OCI-LY1 (cell line): Measurements from ENCODE around the gene GPLD1.
"Not testable (repeated sequence)": the region's sequence is repeated elsewhere in the genome, so short reads cannot be mapped to it uniquely, and the experiment has no call there.

Experiments
- H2AFZ ChIP-seq: fragments of 200-600 bp; sonication (generic), shearing (Covaris generic); 2 replicates; pipeline ENCODE4 v1.6.0; 2014; ENCODE audit warnings: antibody characterized with exemption, mild to moderate bottlenecking, low read length
- H3F3A ChIP-seq: fragments of 200-600 bp; sonication (generic), shearing (Covaris generic); 2 replicates; pipeline ENCODE4 v1.6.0; 2014; ENCODE audit warnings: mild to moderate bottlenecking, antibody characterized with exemption, low read length, moderate library complexity; ENCODE audit not compliant: insufficient read depth
- H3K27ac ChIP-seq: fragments of 200-600 bp; sonication (generic); 2 replicates; pipeline ENCODE4 v1.5.1; 2014; ENCODE audit warnings: low read length, mixed run types, mild to moderate bottlenecking, low read depth; ENCODE audit not compliant: poor library complexity, severe bottlenecking
- H3K27me3 ChIP-seq: fragments of 200-600 bp; sonication (generic); 2 replicates; pipeline ENCODE4 v1.6.0; 2014; ENCODE audit warnings: antibody characterized with exemption, mild to moderate bottlenecking, low read length, moderate library complexity; ENCODE audit not compliant: insufficient read depth
- H3K36me3 ChIP-seq: fragments of 200-600 bp; sonication (generic); 2 replicates; pipeline ENCODE4 v1.6.1; 2014; ENCODE audit warnings: mild to moderate bottlenecking, antibody characterized with exemption, low read length, moderate library complexity, mixed read lengths; ENCODE audit not compliant: insufficient read depth
- H3K4me1 ChIP-seq: fragments of 200-600 bp; sonication (generic); 2 replicates; pipeline ENCODE4 v1.5.1; 2014; ENCODE audit warnings: mild to moderate bottlenecking, low read length, moderate library complexity; ENCODE audit not compliant: insufficient read depth, severe bottlenecking
- H3K4me2 ChIP-seq: fragments of 200-600 bp; sonication (generic), shearing (Covaris generic); 2 replicates; pipeline ENCODE4 v1.6.1; 2014; ENCODE audit warnings: low read length
- H3K4me3 ChIP-seq: fragments of 200-600 bp; sonication (generic); 2 replicates; pipeline ENCODE4 v1.5.1; 2014; ENCODE audit warnings: low read length, low read depth, mild to moderate bottlenecking, mixed read lengths; ENCODE audit not compliant: poor library complexity, severe bottlenecking
- H3K79me2 ChIP-seq: fragments of 200-600 bp; shearing (Covaris generic); 2 replicates; pipeline ENCODE4 v1.6.1; 2016; ENCODE audit warnings: mixed run types, low read length, mixed read lengths; ENCODE audit not compliant: insufficient read depth
- H3K9ac ChIP-seq: fragments of 200-600 bp; sonication (generic), shearing (Covaris generic); 2 replicates; pipeline ENCODE4 v1.6.1; 2014; ENCODE audit warnings: mild to moderate bottlenecking, low read length, mixed read lengths
- H3K9me2 ChIP-seq: fragments of 200-600 bp; sonication (generic), shearing (Covaris generic); 2 replicates; pipeline ENCODE4 v1.6.1; 2014; ENCODE audit warnings: low read depth, mild to moderate bottlenecking, low read length, mixed read lengths
- H3K9me3 ChIP-seq: fragments of 200-600 bp; shearing (Covaris generic); 2 replicates; pipeline ENCODE4 v1.6.1; 2014; ENCODE audit warnings: low read length, mixed read lengths
- H4K20me1 ChIP-seq: fragments of 200-600 bp; sonication (generic), shearing (Covaris generic); 2 replicates; pipeline ENCODE4 v1.6.0; 2016; ENCODE audit warnings: mild to moderate bottlenecking, low read length; ENCODE audit not compliant: insufficient read depth
- CTCF ChIP-seq: fragments of 200-600 bp; sonication (generic), shearing (Covaris generic); IDR thresholded peaks from 2 replicates; pipeline ENCODE4 v1.5.1; 2017; ENCODE audit warnings: mild to moderate bottlenecking, antibody characterized with exemption, low read length, moderate library complexity, mixed read lengths
- EZH2 ChIP-seq: fragments of 200-600 bp; sonication (generic), shearing (Covaris generic); IDR thresholded peaks from 2 replicates; pipeline ENCODE4 v1.8.0; 2017; ENCODE audit warnings: borderline replicate concordance, mixed run types, mild to moderate bottlenecking, antibody characterized with exemption, low read length, moderate library complexity, mixed read lengths

GPLD1 gene

DNA sequence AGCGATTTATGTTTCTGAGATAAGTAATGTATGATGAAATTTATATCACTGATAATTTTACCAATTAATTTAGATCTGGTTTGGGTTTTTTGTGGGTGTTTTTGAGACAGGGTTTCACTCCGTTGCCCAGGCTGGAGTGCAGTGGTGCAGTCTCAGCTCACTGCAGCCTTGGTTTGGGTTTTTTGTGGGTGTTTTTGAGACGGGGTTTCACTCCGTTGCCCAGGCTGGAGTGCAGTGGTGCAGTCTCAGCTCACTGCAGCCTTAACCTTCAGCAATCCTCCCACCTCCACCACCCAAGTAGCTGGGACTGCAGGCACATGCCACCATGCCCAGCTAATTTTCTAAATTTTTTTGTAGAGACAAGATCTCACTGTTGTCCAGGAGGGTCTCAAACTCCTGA lies 73.6 kb downstream of the GPLD1 start:
- H3K27me3 ChIP-seq, result no peaks in the 10 kb centered on the region
- 0 out of 2 replicates have a peak, but pooled peaks cover 4% of the 10 kb centered on the region for H3F3A ChIP-seq
- H3K36me3 ChIP-seq, result peaks cover 88% of the 10 kb centered on the region
- H3K27ac ChIP-seq, result no peak overlapping the region
- H2AFZ ChIP-seq, result no peak overlapping the region
- no peak overlapping the region for H3K4me2 ChIP-seq
- H3K79me2 ChIP-seq, result no peaks in the 10 kb centered on the region
- TF ChIP-seq EZH2 (no peak), CTCF (no peak)
- no peak overlapping the region for H3K4me3 ChIP-seq
- H3K9me2 ChIP-seq, result no peaks in the 10 kb centered on the region
- H3K9ac ChIP-seq, result no peak overlapping the region
- H3K4me1 ChIP-seq, result peaks cover 6% of the 10 kb centered on the region
- no peaks in the 10 kb centered on the region for H4K20me1 ChIP-seq
- H3K9me3 ChIP-seq, result no peaks in the 10 kb centered on the region

DNA sequence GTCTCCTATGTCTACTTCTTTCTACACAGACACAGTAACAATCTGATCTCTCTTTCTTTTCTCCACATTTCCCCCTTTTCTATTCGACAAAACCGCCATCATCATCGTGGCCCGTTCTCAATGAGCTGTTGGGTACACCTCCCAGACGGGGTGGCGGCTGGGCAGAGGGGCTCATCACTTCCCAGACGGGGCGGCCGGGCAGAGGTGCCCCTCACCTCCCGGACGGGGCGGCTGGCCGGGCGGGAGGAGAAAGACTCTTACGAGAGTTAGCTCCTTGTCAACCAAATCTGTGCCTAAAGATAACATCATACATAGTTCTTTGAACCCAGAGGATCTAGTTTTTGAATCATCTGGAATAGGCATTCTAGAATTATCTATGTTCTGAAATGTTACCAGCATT lies 74.8 kb downstream of the GPLD1 start:
- not testable (repeated sequence) for H3K27me3 ChIP-seq, H4K20me1 ChIP-seq
- peaks cover 88% of the 10 kb centered on the region for H3K36me3 ChIP-seq

DNA sequence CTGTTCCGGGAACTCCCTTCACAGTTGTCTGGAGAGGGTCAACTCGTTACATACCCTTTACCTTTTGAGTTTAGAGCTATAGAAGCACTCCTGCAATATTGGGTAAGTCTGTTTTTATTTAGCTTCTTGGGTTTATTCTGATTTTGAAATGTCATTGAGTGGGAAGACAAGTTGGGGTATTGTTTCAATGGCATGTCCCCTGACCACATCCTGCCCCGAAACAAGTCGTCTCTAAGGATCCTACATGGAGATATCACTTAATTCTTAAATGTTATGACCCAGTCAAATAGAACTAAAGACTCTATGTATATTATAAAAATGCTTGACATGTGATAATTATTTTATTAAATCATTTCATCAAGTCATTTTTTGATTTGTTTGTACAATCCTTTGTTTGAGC lies 77.1 kb downstream of the GPLD1 start:
- no peaks in the 10 kb centered on the region for H4K20me1 ChIP-seq
- H3K9ac ChIP-seq, result no peak overlapping the region
- H2AFZ ChIP-seq, result no peak overlapping the region
- H3K27ac ChIP-seq, result no peak overlapping the region
- H3K4me2 ChIP-seq, result no peak overlapping the region
- H3K79me2 ChIP-seq, result no peaks in the 10 kb centered on the region
- H3K9me2 ChIP-seq, result no peaks in the 10 kb centered on the region
- H3K4me3 ChIP-seq, result no peak overlapping the region
- no peaks in the 10 kb centered on the region for H3K27me3 ChIP-seq
- H3F3A ChIP-seq, result 0 out of 2 replicates have a peak, but pooled peaks cover 4% of the 10 kb centered on the region
- TF ChIP-seq CTCF (no peak), EZH2 (no peak)
- H3K36me3 ChIP-seq, result peaks cover 91% of the 10 kb centered on the region
- peaks cover 6% of the 10 kb centered on the region for H3K4me1 ChIP-seq
- no peaks in the 10 kb centered on the region for H3K9me3 ChIP-seq

More for the DNA sequence above, 74.8 kb downstream of the GPLD1 start:
- not testable (repeated sequence) for H3K9me2 ChIP-seq, H3F3A ChIP-seq, H3K9me3 ChIP-seq, H3K9ac ChIP-seq, H3K4me2 ChIP-seq, H3K27ac ChIP-seq, H3K79me2 ChIP-seq, H3K4me1 ChIP-seq, H2AFZ ChIP-seq, H3K4me3 ChIP-seq

GRCh38 chr6:24410622-24411021 lies 78.8 kb downstream of the GPLD1 start:
- no peak for TF ChIP-seq CTCF
- no peak for TF ChIP-seq EZH2
- H3K4me2 ChIP-seq, result no peak overlapping the region
- no peaks in the 10 kb centered on the region for H3K9me3 ChIP-seq
- no peaks in the 10 kb centered on the region for H3K79me2 ChIP-seq
- H3K27ac ChIP-seq, result no peak overlapping the region
- H3K4me3 ChIP-seq, result no peak overlapping the region
- peaks cover 1% of the 10 kb centered on the region for H3K4me1 ChIP-seq
- H3K36me3 ChIP-seq, result peaks cover 87% of the 10 kb centered on the region
- H3K9ac ChIP-seq, result no peak overlapping the region
- no peaks in the 10 kb centered on the region for H4K20me1 ChIP-seq
- H3K27me3 ChIP-seq, result no peaks in the 10 kb centered on the region
- no peaks in the 10 kb centered on the region for H3K9me2 ChIP-seq
- no peaks in the 10 kb centered on the region for H3F3A ChIP-seq
- H2AFZ ChIP-seq, result no peak overlapping the region
